ENCODE measurements around the gene PHTF1.
"Not testable (repeated sequence)": the region's sequence is repeated elsewhere in the genome, so short reads cannot be mapped to it uniquely, and the experiment has no call there.

The PHTF1 gene

DNA sequence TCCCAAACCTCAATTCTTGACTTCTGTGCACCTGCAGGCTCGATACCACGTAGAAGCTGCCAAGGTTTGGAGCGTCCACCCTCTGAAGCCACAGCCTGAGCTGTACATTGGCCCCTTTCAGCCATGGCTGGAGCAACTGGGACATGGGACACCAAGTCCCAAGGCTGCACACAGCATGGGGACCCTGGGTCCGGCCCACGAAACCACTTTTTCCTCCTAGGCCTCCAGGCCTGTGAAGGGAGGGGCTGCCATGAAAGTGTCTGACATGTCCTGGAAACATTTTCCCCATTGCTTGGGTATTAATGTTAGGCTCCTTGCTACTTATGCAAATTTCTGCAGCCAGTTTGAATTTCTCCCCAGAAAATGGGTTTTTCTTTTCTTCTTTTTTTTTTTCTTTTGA lies 40.7 kb downstream of the PHTF1 start:
- DNase-seq (ENCODE audit: low read depth in 2 of 2), result not testable (repeated sequence)

DNA sequence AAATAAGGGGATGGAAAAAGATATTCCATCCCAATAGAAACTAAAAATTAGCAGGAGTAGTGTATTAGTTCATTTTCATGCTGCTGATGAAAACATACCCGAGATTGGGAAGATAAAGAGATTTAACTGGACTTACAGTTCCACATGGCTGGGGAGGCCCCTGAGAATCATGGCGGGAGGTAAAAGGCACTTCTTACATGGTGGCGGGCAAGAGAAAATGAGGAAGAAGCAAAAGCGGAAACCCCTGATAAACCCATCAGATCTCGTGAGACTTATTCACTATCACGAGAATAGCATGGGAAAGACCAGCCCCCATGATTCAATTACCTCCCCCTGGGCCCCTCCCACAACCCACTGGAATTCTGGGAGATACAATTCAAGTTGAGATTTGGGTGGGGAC lies 41.8 kb downstream of the PHTF1 start:
- not testable (repeated sequence) for DNase-seq (ENCODE audit: low read depth in 2 of 2)

DNA sequence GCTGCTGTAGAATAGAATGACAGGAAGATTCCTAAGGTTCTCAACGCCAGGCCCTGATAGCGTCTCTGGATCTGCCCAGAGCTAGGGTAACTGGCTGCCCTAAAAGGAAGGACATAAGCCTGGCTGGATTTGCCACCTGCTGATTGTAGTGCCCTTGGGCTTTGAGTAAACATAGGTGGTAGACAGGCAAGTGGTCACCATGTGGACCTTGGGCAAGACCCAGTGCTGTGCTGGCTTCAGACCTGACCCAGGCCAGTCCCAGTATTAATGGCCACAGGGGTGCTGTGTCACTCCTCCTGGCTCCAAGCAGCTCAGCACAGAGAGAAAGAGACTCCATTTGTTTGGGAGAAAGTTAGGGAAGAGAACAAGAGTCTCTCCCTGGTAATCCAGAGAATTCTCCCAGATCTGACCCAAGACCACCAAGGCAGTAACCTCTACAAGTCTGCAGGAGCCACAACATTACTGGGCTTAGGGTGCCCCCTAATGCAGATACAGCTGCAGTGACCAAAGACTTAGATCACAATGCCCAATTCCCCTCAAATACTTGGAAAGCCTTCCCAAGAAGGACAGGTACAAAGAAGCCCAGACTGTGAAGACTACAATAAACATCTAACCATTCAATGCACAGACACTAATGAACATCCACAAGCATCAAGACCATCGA lies 44.5 kb downstream of the PHTF1 start:
- no peak for DNase-seq (ENCODE audit: low read depth in 2 of 2)

GRCh38 chr1:113701429-113701828 lies 57.9 kb downstream of the PHTF1 start:
- no peak for DNase-seq (ENCODE audit: low read depth in 2 of 2)

DNA sequence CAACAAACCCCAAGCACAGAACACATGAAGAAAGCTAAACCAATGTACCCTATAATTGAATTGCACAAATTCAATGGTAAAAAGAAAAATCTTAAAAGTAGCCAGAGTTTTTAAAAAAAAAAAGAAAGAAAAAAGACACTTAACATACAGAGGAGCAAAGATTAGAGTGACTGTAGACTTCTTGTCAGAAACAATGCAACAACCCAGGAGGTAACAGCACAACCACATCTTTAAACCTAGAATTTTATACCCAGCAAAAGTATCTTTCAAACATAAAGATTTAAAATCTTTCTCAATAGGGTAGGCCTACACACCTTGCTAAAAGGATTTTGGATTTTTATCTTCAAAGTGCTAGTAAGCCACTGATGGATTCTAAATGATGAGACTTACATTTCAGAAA lies 64.4 kb downstream of the PHTF1 start:
- no peak for DNase-seq (ENCODE audit: low read depth in 2 of 2)

GRCh38 chr1:113692824-113693431 lies 66.4 kb downstream of the PHTF1 start:
- DNase-seq (ENCODE audit: low read depth in 2 of 2), result no peak

- no peak for DNase-seq (ENCODE audit: low read depth in 2 of 2)
Observed at GRCh38 chr1:113692342-113692741, 66.9 kb downstream of the PHTF1 start.

GRCh38 chr1:113691184-113691583 lies 68.1 kb downstream of the PHTF1 start:
- no peak for DNase-seq (ENCODE audit: low read depth in 2 of 2)

DNA sequence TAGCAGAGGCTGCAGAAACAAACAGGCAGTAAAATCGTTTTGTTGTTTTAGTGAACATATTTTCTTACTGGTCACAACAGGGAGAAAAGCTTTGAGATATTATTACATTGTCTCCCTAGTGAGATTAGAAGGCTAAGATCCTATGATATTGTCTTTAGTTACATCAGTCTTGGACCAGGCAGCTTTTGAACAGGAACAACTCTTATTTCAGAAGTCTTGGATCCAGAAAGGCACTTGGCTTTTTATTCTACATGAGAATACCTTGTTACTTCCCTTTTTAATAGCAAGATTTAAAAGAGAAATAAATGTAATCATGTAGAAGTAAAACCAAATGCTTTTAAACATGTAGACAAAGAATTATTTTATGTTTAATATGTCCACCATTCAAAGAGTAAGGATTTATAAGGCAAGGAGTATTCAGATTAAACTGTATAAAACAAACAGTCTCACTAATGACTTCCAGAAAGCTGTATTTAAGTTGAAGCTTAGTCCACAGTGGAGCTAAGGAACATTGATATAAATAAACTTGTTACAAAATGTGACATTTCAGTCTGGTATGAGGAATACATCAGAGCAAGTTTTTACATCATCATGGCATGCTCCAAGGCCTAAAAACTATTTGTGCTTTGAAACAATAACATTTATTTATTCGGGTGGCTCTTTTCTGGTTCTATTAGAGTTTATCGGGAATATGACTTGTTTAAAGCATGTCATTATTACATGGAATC lies 72.2 kb downstream of the PHTF1 start:
- DNase-seq (ENCODE audit: low read depth in 2 of 2), result no peak

DNA sequence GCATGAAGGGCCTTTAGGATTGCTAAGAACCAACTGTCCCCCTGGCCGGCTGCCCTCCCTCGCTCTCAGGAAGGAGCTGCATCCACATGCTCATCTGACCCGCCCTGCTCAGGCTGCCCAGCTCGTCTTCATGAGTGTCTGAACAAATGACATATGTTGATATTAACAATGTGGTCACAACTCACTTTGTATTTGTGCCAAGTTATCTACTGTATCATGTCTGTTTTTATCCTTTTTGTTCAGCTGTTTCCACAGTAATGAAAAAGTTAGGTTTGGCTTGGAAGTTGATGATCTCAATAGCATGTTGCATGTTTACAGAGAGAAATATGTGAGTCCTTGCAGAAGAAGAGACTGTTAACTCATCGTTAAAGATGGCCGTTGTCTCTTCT lies 75.1 kb downstream of the PHTF1 start:
- DNase-seq (ENCODE audit: low read depth in 2 of 2), result no peak

DNA sequence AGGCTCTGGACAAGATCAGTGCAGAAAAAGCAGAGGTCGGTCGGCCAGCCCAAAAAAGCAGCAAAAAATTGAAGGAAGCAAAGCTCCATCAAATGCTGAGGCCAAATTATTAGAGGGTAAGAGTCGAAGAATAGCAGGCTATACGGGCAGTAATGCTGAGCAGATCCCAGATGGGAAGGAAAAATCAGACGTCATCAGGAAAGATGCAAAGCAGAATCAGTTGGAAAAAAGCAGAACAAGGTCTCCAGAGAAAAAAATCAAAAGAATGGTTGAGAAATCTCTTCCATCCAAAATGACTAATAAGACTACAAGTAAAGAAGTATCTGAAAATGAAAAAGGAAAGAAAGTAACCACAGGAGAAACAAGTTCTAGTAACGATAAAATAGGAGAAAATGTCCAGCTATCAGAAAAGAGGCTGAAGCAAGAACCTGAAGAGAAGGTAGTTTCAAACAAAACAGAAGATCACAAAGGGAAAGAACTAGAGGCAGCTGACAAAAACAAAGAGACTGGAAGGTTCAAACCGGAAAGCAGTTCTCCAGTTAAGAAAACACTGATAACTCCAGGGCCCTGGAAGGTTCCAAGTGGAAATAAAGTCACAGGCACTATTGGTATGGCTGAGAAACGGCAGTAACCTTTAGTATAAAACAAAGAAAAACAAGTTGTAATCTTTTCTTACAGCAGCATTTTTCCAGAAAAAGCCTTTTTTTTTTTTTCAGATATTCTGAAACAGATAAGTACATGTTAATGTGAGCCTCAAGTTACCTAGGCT lies 75.7 kb downstream of the PHTF1 start:
- DNase-seq (ENCODE audit: low read depth in 2 of 2), result no peak

DNA sequence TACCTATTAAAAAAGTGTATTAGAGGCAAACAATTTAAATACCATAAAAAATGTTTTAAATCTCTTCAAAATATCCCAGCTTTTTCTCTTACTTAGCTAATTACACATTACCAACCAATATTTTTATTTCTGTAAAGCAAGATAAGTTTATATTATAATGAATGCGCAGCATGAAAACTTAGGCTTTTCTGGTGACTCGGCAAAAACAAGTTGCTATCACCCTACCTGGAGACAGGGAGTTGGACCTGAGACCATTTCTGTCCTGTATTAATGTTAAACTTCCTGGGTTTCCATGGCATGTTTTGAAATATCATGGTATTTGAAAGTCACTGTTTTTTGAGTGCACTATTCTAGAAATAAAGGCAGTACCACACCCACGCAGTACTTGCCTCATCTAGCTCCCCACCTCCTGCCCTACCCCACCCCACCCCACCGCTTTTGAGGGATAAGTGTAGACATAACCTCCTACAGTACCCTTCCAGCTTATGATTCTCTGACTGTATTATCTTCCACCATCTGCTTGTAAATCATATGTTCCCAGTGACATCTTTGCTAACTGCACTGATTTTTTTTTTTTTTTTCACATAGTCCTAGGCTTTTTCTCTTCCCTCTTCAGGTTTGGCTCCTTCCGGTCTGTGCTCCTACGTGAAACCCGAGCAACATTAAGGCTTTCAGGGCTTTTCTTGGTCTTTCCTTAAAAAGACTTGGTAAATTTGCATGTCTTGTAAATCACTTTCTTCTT lies 77.5 kb downstream of the PHTF1 start:
- no peak for DNase-seq (ENCODE audit: low read depth in 2 of 2)

- no peak for DNase-seq (ENCODE audit: low read depth in 2 of 2)
Observed at GRCh38 chr1:113678159-113678469, 81.2 kb downstream of the PHTF1 start.

DNA sequence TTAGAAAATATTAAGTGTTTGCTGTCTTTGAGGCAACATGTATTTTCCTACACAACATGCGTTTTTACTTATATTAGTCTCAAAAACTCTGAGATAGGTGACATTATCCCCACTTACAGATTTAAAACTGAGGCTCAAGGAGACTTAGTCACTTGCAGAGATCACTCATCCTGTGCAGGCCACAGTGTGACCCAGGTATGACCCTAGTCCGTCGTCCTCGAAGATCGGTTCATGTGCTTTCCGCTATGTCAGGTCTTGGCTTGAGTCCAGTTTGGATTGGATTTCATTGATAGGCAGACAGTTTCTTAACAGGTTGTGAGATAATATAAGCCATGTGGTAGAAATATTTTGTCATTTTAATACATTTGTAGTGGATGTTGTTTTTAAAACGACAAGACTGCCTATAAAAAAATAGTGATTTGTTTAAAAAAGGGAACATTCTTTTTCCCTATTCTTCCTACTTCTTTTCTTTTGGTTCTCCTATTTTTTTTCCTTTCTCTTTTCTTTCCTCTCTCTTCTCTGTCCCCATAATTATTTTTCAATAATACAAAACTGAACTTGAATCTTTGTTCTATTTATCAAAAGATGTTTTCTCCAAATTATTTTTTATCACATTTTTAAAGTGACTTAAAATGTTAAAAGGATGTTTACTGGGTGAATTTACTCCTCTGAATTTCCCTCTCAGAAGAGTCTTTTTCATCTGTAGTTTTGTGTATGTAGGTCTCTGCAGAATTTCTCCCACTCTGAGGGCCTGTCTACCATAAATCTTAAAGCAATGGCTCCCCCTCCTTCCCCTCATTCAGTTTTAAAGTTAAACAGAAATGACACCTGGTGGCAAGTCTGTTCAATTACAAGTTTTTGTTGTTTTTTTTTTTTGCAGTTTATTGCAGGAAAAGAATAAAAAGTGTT lies 81.8 kb downstream of the PHTF1 start:
- DNase-seq (ENCODE audit: low read depth in 2 of 2), result no peak

- DNase-seq (ENCODE audit: low read depth in 2 of 2), result no peak
Observed at GRCh38 chr1:113676524-113676923, 82.8 kb downstream of the PHTF1 start.

- DNase-seq (ENCODE audit: low read depth in 2 of 2), result no peak
Observed at GRCh38 chr1:113675302-113675701, 84.0 kb downstream of the PHTF1 start.

DNA sequence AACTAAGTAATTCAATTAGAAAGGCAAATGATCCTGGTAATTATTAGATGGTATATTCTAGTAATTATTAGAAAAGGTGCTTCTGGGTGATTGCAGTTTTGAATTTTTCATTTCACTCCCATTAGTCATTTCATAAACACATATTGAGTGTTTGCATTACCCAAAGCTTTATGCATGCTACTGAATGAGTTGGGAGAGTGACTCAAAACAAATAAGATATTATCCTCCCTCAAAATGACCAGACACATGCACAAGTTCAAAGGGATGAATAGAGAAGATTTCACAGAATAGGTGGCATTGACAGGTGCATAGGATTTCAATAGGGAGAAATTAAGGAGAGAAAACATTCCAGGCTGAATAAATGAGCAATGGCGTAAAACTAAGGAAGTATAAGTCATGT lies 84.7 kb downstream of the PHTF1 start:
- no peak for DNase-seq (ENCODE audit: low read depth in 2 of 2)

DNA sequence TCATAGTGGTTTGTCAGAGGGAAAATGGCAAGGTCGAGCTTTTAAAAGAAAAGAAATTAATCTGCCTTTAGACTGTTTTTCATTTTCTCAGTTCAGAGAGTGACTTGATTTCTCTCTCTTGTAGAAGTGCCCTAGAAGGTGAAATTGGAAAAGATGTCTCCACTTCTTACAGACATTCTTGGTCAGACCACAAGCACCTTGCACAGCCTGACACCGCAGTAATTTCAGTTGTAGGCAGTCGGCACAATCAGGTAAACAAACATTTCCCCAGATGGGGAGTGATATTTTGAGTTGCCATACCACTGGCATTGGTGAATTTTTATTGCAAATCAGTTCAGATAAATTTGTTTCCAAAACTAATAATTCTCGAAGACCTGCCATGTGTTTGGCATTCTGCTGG lies 86.8 kb downstream of the PHTF1 start:
- DNase-seq (ENCODE audit: low read depth in 2 of 2), result no peak

DNA sequence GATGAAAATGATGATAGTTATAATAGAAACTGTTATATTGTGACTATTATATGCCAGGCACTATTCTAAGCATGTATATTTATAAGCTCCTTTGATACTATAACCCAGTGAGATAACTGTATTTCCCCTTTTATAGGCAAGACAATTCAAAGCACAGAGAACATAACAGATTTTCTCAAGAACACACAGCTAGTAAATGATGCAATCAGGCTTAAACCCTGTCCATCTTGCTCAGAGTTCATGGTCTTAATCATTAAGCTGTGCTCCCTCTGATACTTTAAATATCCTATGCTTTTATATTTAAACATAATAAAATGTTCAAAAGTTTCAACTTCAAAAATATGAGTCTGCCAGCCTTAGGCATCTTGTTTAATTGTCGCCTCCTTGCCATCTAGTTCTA lies 88.6 kb downstream of the PHTF1 start:
- DNase-seq (ENCODE audit: low read depth in 2 of 2), result no peak

DNA sequence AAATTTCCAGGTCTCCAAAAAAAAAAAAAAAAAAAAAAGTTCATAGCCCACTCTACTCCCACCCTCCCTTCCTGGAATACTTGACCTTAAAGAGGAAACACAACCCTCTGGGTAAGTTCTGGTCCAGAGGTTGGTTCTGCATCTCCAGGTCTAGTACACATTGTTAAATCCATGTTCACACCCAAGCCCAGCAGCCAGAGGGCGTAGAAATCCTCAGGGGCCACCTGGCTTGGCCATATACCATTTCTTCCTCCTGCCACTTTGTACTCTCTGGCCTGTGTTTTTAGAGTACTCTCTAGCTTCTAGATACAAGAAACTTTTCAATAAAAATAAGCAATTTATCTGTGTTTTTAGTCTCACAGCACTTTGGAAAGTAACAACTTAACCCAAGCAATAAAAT lies 89.3 kb downstream of the PHTF1 start:
- DNase-seq (ENCODE audit: low read depth in 2 of 2), result no peak

GRCh38 chr1:113666126-113666525 lies 93.2 kb downstream of the PHTF1 start:
- no peak for DNase-seq (ENCODE audit: low read depth in 2 of 2)

All from activated CD4-positive, alpha-beta T cell treated with anti-CD3 and anti-CD28 coated beads for 24 hours (primary cell).